KBM-7 (cell line): ENCODE data around the gene PPP4C.
"Not testable (repeated sequence)": the region's sequence is repeated elsewhere in the genome, so short reads cannot be mapped to it uniquely, and the experiment has no call there.

ENCODE experiments used
- DNase-seq: peaks from one replicate; pipeline ENCODE4 v3.0.0-alpha.2; 2015
- in situ Hi-C: fragments of 300-500 bp; cut with MboI; formaldehyde crosslinking; loops from 2 replicates; pipeline ENCODE4 v1.14.3; 2020; ENCODE audit warnings: low sequenced_read_pairs, low pct_unique_long_range_greater_than_20kb, mixed read lengths

Gene PPP4C

GRCh38 chr16:30115238-30115637 is 39.4 kb downstream of the PPP4C start:
- in situ Hi-C loops = no loop called here
- no peak for DNase-seq

DNA sequence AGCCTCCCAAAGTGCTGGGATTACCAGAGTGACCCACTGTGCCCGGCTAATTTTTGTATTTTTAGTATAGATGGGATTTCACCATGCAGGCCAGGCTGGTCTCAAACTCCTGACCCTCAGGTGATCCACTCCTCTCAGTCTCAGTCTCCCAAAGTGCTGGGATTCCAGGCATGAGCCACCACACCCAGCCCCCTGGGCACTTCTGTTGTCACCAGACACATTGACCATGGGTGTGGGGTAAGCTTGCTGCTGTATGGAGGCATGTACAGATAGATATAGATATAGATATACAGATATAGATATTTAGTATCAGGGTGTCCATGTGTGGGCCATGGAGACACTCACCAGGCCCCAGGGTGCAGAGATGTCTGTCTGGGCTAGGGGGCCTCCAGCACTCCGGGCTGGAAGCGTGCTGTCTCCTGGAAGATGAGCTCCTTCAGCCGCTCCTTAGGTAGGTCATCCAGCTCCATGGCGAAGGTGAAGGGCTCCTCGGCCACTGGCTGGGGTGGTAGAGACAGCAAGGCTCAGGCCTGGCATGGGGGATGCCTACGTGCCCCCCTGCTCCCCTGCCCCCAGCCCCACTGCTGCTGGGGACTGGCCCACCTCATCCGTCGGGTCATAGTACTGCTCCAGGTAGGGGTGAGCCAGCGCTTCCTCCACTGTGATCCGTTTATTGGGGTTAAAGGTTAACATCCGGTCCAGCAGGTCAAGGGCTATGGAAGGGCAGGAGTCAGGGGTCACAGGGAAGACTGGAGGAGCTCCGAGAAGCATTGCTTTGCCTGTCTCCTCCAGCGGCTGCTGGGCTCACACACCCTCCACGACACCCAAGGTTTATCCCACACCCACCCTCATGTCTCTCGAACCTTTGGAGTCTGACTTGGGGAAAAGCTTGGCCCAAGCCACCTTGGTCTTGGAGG is 40.8 kb downstream of the PPP4C start:
- DNase-seq = no peak
- in situ Hi-C loops = no loop called here

DNA sequence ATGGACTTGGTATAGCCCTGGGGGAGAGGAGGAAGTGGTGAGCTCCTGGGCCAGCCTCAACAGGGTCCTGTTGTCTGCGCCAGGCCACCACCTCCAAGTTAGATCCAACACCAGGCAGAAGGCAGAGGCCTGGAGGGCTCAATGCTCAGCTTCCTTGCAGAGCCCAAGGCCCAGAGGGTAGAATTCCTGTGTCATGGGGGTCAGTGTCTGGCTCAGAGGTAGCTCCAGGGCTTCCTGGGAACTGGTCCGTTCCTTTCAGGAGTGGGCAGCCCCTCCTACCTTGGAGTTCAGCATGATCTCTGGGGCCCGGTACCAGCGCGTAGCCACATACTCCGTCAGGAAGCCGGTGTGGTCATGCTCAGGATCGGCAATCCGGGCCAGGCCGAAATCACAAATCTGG is 42.0 kb downstream of the PPP4C start:
- in situ Hi-C loops = no loop called here
- no peak for DNase-seq

DNA sequence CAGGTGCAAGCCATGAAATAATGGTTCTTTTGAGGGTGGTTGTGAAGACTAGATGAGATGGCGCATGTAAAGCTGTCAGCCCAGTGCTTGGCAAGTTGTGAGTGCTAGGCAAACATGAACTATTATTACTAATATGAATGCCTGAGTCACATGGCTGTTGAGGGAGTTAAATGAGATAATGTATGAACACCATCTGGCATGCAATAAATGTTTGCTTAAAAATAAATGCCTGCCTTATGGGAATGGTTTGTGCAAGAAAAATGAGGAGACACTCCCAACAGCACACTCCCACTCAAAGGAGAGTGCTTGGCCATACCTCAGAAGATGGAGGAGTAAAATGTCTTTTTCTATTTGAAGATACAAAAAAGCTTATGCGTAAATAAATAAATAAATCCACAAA is 43.6 kb downstream of the PPP4C start:
- DNase-seq = no peak
- in situ Hi-C loops = no loop called here

DNA sequence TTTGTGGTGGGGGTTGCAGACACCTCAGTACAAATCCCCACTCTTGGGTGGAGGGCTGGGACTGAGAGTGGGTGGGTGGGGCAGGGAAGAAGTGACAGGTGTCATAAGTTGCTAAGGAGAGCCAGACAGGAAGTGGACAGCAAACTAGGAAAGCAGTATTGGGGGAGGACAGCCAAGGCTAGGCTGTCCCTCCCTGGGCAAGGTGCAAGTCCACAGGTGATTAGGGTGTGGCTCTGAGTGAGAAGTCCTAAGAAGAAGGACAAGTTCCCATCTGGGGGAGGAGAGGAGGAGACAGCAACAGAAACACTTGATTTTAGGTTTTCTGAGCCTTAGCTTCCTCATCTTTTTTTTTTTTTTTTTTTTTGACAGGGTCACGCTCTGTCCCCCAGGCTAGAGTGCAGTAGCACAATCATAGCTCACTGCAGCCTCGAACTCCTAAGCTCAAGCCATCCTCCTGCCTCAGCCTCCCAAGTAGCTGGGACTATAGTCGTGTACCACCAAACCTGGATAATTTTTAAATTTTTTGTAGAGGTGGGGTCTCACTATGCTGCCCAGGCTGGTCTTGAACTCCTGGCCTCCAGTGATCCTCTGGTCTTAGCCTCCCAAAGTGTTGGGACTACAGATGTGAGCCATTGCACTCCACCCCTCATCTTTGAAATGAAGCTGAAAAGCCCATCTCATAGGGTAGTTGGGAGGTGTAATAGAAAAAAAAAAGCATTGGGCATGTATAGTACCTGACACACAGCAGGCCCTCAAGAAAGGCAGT is 44.7 kb downstream of the PPP4C start:
- in situ Hi-C loops = no loop called here
- no peak for DNase-seq

DNA sequence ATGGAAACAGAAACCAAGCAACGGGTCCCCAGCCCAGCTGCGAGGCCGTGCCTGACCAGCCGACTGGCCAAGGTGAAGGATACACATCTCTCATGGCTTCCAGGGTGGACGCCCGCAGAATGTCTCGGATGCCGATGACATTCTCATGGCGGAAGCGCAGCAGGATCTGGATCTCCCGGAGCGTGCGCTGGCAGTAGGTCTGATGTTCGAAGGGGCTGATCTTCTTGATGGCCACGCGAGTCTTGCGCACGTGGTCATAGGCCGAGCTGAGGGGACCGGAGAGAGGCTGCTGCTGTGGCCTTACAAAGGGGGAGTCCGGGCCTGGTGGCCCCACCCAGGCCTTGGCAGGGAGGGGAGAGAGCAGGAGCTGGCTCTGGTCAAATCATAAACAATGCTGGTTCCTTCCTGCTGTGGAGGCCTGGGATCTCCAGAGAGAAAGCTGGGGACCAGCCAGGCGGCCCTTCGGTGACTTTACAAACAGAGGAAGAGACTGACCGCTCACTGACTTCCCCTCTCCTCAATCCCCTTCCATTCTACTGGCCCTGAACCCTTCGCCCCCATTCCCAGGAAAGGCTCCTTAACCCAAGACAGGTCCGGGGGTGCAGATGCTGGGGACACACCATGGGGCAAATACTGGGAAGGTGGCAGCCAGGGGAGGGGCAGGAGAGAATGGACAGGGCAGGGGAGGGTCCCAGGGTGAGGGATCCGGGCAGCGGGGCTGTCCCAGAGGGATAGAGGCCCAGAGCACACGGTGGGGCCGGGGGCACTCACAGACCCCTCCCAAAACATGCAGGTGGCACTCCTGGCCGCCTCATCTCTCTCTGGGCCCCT is 46.2 kb downstream of the PPP4C start:
- in situ Hi-C loops = no loop called here

GRCh38 chr16:30122604-30123160 is 46.9 kb downstream of the PPP4C start:
- no peak for DNase-seq
- in situ Hi-C loops = no loop called here

More for the DNA sequence above, 46.2 kb downstream of the PPP4C start:
- no peak for DNase-seq

- in situ Hi-C loops = no loop called here
- no peak for DNase-seq
Measured at GRCh38 chr16:30124985-30125379, 49.2 kb downstream of the PPP4C start.

GRCh38 chr16:30125690-30126089 is 49.9 kb downstream of the PPP4C start:
- in situ Hi-C loops, DNase-seq: not testable (repeated sequence)

DNA sequence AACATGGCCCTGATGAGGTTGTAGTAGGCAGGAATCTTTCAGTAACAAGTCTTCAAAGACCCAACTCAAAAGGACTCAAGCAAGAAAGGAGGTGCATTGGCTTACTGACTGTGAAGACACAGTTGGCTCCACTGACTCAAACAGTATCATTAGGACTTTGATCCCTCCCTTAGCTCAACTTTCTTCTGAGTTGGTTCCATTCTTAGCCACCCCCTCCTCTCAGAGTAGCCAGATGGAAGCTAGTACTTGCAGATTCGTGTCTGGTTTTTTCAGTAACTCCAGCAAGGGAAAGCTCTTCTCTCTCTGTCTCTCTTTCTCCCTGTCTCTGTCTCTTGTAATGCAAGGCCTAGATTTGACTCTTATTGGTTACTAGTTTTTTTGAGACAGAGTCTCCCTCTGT is 52.2 kb downstream of the PPP4C start:
- no peak for DNase-seq
- in situ Hi-C loops = no loop called here

DNA sequence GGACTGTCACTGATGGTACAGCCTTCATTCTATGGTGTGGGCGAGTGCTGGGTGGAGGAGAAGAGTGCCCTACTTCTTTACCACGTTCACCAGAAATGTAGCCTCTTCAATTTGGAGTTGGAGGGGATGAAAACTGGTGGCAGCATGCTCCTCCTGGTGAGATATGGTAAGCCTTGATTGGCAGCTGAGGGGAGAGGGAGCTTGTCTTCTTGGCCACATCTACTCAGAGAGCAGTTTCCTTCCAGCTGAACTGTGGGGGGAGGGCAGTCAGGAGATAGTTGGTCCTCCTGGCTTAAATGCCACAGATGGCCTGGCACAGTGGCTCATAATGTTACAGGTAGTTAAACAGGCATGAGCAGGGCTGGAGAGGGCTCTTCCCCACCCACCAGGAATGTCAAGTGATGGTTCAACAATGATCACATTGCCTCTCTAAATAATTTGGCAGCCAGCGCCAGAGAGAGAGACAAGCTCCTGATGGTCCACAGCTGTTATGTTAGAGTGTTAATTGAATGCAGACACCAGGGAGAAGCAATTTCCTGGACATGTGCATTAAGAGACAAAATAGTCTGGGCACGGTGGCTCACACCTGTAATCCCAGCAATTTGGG is 56.2 kb downstream of the PPP4C start:
- in situ Hi-C loops = no loop called here
- DNase-seq = no peak

- in situ Hi-C loops = no loop called here
- no peak for DNase-seq
Measured at GRCh38 chr16:30132591-30132990, 56.8 kb downstream of the PPP4C start.
